ENCODE data around the gene GRXCR1.

GRCh38 chr4:42925921-42926320, 33.4 kb downstream of the GRXCR1 start:
- TF ChIP-seq CTCF (conservative IDR thresholded peaks at IDR 0.05; ENCODE audit: low read length) (no peak), EZH2phosphoT487 (IDR thresholded peaks at IDR 0.05; ENCODE audit: borderline replicate concordance) (no peak)

All from Loucy (cell line).